Measurements from ENCODE around the gene USP10. TPM values are rescaled to one million over a fixed set of nuclear protein-coding genes. Genes with fewer than 3 reads are reported as not detected.
A peak's percentile ranks its signal among the peaks of the same experiment; 100 is the strongest.
"Not testable (repeated sequence)": the region's sequence is repeated elsewhere in the genome, so short reads cannot be mapped to it uniquely, and the experiment has no call there.

The USP10 gene
- total RNA-seq, 1 donor from 2014 or later = 72.2 TPM

DNA sequence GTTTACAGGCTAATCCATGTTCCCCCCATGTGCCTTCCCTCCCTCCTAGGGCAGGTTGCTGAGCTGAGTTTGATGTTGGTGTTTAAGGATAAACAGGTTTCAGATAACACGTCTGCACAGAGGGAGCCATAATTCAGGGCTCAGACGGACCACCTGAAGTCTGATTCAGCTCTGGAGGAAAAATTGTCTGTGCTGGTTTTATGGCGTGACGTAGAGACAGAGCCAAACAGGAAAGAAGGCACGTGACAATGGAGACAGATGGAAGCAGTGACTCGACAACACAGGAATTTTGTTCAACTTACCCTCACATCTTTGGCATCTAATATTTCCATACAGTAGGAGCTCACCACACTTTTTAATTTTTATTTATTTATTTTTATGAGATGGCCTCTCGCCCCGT, 10.7 kb upstream of the USP10 start:
- ATAC-seq (no peak), DNase-seq (ENCODE audit: low spot score) (no peak)
- intact Hi-C loops (cut with DNase I) = no loop called here

DNA sequence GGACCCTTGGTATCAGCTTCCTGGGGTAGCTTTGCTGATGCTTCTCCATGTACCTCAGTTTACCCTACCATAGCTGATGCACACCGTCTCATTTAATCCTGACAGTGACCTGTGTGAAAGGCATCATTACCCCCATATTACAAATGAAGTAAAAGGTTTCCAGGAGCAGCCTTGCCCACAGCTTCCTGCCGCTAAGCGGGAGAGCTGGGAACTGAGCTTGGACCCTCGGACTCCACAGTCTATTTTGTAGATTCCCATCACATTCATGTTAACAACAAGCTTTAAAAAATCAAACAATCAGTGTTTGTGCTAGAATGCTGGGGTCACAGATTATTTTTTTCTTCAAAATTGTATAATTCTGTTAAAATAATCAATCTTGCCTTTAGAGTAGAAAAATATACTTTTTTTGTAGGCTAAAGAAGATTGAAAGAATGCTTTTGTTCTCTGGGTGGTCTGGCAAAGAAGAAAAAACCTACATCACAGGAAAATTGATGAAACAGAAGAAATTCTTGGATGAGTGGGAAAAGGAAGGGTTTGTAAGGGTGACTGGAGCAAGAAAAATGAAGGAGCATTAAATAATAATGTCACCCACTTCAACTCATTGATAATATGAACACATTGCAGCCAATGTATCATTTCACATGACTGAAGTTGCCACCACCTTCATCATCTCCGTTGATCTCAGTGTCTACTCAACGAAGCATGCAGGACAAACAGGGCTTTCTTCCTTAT, 9.5 kb upstream of the USP10 start:
- DNase-seq (ENCODE audit: low spot score) = no peak
- intact Hi-C loops (cut with DNase I) = no loop called here
- no peak for ATAC-seq

DNA sequence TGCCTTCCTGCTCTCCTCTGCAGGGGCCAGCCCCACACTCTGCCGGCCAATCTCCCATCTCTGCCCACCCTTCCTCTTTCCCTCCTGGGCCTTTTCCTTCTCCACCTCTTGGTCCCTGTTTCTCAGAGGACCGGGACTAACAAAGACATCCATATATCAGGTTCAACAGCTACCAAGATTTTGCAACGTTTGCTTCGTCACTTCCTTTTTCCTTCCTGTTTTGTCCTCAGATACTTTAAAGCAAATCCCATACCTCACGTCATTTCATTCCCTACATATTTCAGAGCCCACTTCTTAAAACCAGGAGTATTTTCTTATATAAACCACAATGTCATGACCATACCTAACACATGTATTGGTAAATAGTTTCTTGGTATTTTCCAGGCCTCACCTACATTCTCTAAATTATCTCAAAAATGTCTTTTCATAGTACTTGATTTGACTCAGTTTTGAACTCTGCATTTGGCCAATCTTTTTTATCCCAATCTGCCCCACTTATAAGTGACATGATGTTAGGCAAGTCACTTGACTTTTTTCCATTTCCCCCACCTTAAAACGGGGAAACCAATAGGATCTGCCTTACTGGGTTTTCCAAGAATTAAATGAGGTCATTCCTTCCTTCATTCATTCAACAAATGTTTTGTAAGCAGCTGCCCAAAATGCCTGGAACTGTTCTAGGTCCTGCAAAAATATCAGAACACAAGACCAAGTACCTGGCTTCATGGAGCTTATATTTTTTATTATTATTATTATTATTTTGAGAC, 7.2 kb upstream of the USP10 start:
- intact Hi-C loops (cut with DNase I) = no loop called here
- ATAC-seq = no peak
- DNase-seq (ENCODE audit: low spot score) = no peak

DNA sequence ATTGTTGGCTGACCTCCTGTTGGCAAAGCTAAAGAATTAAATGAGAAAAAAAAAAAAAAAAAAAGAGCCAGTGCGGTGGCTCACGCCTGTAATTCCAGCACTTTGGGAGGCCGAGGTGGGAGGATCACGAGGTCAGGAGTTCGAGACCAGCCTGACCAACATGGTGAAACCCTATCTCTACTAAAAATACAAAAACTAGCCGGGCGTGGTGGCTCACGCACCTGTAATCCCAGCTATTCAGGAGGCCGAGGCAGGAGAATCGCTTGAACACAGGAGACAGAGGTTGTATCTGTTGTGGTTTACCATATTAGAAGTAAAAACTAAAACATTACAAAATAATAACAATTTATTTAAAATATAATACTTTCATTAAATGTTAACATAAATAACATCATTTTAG, 5.9 kb upstream of the USP10 start:
- intact Hi-C loops (cut with DNase I); DNase-seq (ENCODE audit: low spot score); ATAC-seq: not testable (repeated sequence)

DNA sequence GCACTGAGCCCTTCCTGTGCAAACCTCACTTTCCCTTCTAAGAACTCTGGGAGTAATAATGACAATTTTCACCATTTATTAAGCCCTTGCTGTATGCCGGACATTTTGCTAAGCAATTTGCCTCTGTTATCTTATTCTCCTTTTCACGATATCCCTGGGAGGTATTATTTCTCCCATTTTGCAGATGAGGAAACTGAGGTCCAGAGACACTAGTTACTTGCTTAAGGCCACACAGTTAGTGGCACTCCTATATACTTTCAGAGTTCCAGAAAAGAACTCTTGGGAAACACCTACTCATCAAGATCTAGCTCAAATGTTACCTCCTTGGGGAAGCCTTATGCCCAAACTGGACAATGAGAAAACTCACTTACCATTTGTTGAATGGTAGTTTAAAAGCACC, 4.8 kb upstream of the USP10 start:
- no peak for ATAC-seq
- DNase-seq (ENCODE audit: low spot score) = no peak
- intact Hi-C loops (cut with DNase I) = no loop called here

DNA sequence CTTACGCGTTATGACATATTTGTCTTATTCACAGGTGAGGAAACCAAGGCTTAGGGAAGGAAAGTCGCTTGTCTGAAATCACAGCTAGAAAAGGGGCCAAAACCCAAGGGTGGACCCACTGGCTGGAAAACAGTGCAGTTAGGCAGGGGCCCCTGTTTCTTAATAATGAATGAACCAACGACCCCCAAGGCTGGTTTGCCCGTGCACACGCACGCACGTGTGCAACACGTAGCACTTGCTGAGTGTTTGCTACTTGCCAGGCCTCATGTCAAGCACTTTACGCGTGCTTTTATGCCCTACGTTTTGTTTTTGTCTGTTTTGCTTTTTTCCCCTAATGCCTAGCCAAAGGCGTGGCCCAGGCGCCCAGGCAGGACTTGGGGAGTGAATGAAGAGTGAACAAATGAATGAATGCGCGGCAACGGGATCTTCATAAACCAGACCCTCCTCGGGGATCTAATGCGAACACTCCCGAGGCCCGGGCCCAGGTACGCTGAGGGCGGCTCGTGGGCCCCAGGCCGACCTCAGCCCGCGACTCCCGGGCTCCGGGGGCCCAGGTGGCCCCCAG, 571 bp upstream of the USP10 start:
- DNase-seq (ENCODE audit: low spot score) = no peak
- ATAC-seq = no peak
- intact Hi-C loops (cut with DNase I) = no loop called here

DNA sequence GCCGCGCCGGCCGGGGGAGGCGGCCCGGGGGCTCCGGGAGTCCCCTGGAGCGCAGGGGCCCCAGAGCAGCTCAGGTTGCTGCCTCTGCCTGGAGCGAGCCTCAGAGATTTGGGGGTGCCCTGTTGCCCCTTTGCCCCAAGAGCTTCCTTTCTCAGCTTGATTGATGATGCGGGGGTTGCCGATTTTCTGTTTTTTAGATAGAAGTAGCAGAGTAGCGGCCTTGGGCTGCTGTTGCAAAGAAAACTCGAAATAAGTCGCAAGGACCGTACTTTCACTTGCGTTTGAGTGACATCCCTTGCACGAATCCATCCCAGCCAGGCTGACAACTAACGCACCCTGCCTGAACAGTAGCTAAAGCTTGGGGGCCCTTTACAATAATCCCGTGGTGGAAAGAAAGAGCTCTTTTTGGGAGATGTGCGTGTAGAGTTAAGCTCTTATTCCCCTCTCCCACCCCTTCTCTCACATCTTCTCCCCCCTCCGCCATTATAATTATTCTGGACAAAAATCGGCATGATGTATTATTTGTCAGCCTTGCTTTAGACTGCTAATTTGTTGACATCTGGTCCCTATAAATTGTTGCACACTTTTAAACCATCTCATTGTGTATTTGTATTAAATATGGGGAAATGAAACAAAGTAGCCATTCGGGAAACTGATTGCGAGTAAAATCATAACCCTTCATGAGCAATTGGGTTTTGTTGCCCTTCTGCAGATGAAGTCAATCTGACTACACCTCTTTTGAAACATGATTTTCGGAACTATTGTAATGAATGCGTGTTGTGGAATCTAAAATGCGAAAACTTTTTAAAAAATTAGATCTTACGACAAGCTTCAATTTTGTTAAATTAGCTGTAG, 873 bp downstream of the USP10 start:
- no peak for DNase-seq (ENCODE audit: low spot score)
- intact Hi-C loops (cut with DNase I) = no loop called here
- ATAC-seq = peak; percentile 63

DNA sequence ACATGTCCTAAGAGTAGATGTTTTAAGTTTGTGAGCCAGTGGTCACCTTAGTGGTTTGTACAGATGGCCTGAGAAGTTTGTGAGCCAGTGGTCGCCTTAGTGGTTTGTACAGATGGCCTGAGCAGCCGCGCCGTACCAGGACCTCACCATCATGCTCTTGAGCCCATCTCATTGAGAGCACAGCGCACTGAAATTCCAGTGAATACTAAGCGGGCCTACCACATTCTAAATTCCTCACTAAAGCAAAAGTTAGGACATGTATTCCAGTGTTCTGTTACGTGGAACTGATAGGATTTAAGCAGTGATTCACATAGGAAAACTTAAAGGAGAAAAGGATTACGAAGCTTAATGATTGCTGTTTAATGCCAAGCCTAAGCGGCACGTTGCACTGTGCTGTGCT, 3.9 kb downstream of the USP10 start:
- intact Hi-C loops (cut with DNase I) = no loop called here
- DNase-seq (ENCODE audit: low spot score) (no peak), ATAC-seq (no peak)

DNA sequence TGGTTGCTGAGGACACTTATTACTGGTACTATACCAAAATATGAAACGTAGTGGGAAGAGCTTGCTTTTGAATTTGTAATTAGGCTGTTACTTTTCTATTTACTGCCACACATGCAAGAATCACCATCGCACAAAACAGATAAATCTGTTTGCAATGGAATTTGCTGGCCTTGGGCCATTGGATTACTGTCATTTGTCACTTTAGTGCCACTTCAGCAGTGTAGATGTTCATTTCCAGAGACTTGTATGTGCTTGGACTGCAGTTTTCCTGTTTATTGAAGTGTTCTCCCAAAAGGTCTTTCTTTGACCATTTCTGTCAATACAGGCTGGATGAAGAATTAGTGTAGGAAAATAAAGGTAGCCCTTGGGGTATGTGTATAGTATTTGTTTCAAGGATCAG, 4.5 kb downstream of the USP10 start:
- ATAC-seq (no peak), DNase-seq (ENCODE audit: low spot score) (no peak)
- intact Hi-C loops (cut with DNase I) = no loop called here

DNA sequence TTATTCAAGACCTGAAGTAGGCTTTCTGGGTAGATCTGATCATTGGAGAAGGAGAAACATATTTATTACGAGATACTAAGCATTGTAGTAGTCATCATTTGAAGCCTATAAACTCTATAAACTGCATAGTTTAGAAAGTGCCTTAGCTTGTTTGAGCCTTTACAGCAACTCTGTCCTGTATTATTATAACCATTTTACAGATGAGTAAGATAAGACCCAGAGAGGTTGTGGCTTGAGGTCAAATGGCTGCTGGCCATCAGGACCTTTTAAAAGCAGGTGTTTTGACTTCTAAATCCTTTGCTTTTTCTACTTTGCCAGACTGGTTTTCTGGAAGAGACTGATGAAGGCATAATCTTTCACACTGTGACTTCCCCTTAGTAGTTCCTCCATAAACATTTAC, 7.1 kb downstream of the USP10 start:
- intact Hi-C loops (cut with DNase I) = no loop called here

DNA sequence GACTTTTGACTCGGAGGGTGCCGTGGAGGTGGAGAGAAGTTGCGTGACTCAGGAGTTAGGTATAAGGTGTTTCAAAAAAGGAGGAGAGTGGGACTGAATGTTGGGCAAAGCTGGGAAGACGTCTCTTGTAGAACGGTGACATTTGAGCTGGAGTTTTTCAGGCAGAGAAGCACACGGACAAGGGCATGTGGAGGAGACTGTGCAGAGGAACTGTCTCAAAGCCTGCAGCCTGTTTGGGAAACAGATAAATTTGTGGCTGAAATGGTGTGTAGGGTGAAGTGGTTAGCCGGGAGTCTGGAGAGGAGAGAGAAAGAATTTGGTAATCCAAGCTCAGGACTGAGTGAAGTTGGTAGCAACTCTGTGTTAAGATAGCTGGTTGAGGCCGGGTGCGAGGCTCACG, 9.8 kb downstream of the USP10 start:
- intact Hi-C loops (cut with DNase I) = loop anchor here (10.0 kb wide), 1 partner anchor 195 kb away; no protein-coding TSS in a partner anchor
- no peak for ATAC-seq
- DNase-seq (ENCODE audit: low spot score) = no peak

More for the DNA sequence above, 7.1 kb downstream of the USP10 start:
- ATAC-seq (no peak), DNase-seq (ENCODE audit: low spot score) (no peak)

DNA sequence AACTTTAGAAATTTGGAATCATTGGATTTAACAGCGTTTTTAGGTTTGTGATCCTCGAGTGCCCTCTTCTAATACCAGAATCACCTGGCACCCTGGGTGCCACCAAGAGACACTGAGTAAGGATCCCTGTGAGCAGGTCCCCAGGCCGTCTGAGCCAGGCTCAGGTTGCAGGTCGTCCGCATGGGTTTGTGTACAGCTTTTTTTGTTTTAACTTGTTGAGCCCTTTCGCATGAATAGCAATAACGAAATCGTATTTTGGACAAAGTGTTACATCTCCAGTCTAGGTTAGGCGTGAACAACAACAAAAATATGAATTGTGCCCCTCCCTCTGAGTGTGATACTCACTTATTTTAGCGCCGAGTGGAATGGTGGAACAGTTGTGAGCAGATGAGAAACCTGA, 10.9 kb downstream of the USP10 start:
- DNase-seq (ENCODE audit: low spot score) = no peak
- intact Hi-C loops (cut with DNase I) = loop anchor here (10.0 kb wide), 1 partner anchor 196 kb away; no protein-coding TSS in a partner anchor
- ATAC-seq = no peak

DNA sequence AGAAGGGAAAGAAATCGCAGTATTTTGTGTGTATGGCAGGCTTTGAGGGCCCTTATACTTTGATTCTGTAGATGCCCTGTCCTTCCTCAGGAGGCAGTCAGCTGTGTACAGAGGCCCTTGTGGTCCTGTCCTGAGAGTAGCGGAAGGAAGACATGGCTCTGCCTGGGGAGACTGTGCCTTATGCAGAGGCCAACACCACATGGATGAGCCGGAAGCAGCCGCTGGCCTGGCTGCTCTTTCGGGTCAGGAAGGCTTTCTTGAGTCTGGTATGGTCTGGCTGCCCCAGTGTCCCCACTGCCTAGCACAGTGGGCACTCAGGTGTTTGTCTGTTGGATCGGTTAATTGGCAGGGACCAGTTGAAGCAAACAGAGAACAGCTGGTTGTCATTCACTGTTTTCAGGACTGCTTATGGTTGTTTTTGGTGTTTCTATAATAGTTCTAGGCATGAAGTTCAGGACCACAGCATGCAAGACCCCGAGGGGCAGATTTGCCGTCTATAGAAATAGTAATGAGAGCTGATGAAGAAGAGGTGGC, 12.4 kb downstream of the USP10 start:
- ATAC-seq (no peak), DNase-seq (ENCODE audit: low spot score) (no peak)
- intact Hi-C loops (cut with DNase I) = loop anchor here (10.0 kb wide), 1 partner anchor 197 kb away; no protein-coding TSS in a partner anchor

DNA sequence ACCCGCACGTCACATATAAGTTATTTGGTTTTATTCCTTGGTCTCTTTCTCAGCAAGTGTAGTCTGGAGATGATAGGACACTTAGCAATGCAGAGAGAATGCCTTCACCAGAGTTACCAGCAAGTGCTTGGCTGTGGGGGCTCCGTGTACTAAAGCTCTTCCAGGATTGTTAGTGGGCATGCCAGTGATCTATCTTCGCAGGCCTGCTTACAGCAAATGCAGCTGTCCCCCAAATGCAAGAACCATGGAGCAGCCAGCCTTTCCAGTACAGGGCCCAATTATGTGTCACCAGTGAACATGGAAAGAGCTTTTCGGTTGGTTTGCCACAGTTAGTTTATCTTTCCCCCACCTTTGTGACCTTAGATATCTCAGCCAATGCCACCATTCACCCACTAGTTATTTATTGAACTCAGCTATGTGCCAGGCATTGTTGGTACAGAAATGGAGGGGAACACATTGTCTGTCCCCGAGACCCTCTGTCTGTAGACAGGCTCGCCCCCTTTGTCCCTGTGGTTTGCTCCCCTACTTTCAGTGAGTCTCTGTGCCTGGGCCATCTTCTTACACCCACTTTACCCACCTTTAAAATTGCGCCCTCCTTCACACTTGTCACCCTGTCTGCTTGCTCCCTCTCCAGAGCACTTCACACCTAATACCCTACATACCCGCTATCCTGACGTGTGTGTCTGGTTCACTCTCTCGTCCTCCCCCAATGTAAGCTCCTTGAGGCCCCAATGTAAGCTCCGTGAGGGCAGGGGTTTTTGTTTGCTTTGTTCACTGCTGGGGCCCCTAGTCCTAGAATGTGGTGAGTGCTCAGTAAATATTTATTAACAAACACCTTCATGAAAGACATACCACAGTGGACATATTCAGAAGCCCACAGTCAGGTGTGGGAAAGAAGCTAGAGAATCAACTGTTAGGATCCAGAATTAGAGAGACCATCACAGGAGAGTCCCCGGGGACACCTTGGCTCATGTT, 13.3 kb downstream of the USP10 start:
- intact Hi-C loops (cut with DNase I) = loop anchor here (10.0 kb wide), 1 partner anchor 198 kb away; no protein-coding TSS in a partner anchor
- no peak for ATAC-seq
- no peak for DNase-seq (ENCODE audit: low spot score)

DNA sequence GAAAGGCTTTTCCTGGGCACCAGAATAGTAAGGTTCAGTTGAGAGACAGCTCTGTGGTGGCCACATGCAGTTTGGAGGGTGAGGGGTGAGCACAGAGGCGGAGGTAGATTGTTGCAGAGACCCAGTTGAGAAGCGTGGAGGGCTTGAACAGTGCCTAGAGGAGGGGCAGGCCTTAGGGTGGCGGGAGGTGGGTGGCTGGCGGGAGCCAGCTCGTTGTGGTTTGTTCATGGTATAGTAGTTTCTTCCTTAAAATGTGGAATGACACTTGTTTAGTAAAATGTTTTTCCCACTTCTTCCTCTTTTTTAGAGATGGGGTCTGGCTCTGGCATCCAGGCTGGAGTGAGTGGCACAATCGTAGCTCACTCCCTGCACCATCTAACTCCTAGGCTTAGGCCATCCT, 14.2 kb downstream of the USP10 start:
- DNase-seq (ENCODE audit: low spot score) (no peak), ATAC-seq (no peak)
- intact Hi-C loops (cut with DNase I) = loop anchor here (10.0 kb wide), 1 partner anchor 199 kb away; no protein-coding TSS in a partner anchor

DNA sequence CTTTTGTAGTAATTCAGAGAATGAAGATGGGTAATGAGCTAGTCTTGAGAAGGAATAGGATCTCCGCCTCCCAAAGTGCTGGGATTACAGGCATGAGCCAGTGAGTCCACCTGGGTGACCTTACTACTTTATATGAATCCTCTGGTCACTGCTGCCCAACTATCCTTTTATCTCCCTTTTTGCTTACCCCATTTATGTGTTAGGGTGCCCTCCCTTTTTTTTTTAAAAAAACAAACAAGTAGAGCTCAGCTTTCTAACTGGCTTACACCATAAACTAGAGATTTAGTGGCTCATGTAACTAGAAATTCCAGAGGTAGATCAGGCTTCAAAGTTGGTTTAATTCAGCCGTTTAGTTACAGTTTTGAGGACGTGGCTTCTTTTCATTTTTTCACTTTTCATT, 15.6 kb downstream of the USP10 start:
- DNase-seq (ENCODE audit: low spot score) (no peak), ATAC-seq (no peak)
- intact Hi-C loops (cut with DNase I) = loop anchor here (10.0 kb wide), 1 partner anchor 201 kb away; no protein-coding TSS in a partner anchor

DNA sequence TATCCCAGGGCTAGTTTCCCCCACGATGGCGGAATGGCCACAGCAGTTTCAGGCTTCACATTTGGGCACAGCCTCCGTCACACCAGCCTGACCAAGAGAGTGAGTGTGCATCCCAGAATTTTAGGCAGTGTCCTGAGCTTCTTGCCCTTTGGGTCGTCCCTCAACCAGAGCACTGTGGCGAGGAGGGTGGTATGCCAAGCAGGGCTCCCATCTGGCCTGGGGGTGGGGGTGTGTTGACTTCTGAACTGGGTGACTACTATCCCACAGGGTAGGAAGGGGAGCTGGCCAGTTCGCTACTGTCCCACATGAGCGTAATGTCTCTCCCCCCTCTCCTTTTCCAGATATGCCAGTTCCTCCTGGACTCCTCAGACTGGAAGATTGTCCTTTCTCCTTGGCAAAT, 16.1 kb downstream of the USP10 start:
- ATAC-seq (no peak), DNase-seq (ENCODE audit: low spot score) (no peak)
- intact Hi-C loops (cut with DNase I) = loop anchor here (10.0 kb wide), 1 partner anchor 201 kb away; no protein-coding TSS in a partner anchor

DNA sequence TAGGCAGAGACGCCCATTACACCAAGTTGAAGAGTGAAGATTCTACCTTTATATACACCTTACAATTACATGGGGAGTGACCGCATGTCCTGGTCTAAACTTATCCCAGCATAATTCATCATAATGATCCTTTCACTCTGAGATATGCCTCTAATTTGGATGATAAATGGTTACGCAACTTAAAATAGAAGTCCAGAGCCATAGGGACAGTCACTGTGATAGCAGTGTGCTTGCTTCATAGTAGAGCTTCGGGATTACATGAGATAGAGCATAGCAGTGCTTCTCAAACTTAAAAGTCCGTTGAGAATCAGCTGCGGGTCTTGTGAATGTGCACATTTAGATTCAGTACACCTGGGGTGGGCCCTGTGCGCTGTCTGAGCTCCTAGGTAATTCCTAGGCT, 16.9 kb downstream of the USP10 start:
- ATAC-seq (no peak), DNase-seq (ENCODE audit: low spot score) (no peak)
- intact Hi-C loops (cut with DNase I) = loop anchor here (10.0 kb wide), 1 partner anchor 202 kb away; no protein-coding TSS in a partner anchor
